Smooth muscle cell (in vitro differentiated cells): Measurements from ENCODE around the gene HRH2. TPM values are rescaled to one million over a fixed set of nuclear protein-coding genes. Genes with fewer than 3 reads are reported as not detected.

Source experiments
- DNase-seq: peaks from one replicate; lab custom pipeline; 2025; ENCODE audit not compliant: unreplicated experiment; lab: John Stamatoyannopoulos, UW
- H2AFZ ChIP-seq: fragments of 200-600 bp; sonication (generic); 2 replicates; pipeline ENCODE4 v1.6.0; 2016; ENCODE audit warnings: antibody characterized with exemption, low read depth, mild to moderate bottlenecking
- H3F3A ChIP-seq: fragments of 200-600 bp; sonication (generic); 2 replicates; pipeline ENCODE4 v1.6.0; 2017; ENCODE audit warnings: antibody characterized with exemption, low read depth
- H3K27ac ChIP-seq: fragments of 200-600 bp; sonication (generic); 2 replicates; pipeline ENCODE4 v1.5.1; 2016; ENCODE audit warnings: low read depth, mild to moderate bottlenecking
- H3K27me3 ChIP-seq: fragments of 200-600 bp; sonication (generic); 2 replicates; pipeline ENCODE4 v1.6.1; 2016; ENCODE audit warnings: low read depth, mild to moderate bottlenecking
- H3K36me3 ChIP-seq: fragments of 200-600 bp; sonication (generic); 2 replicates; pipeline ENCODE4 v1.5.1; 2016; ENCODE audit warnings: low read depth
- H3K4me1 ChIP-seq: fragments of 200-600 bp; sonication (generic); 2 replicates; pipeline ENCODE4 v1.5.1; 2016; ENCODE audit warnings: low read depth
- H3K4me2 ChIP-seq: fragments of 200-600 bp; sonication (generic); 2 replicates; pipeline ENCODE4 v1.6.0; 2016; ENCODE audit warnings: mild to moderate bottlenecking
- H3K4me3 ChIP-seq: fragments of 200-600 bp; sonication (generic); 2 replicates; pipeline ENCODE4 v1.5.1; 2016; ENCODE audit warnings: mild to moderate bottlenecking
- H3K79me2 ChIP-seq: fragments of 200-600 bp; sonication (generic); 2 replicates; pipeline ENCODE4 v1.6.0; 2016; ENCODE audit warnings: low read depth, mild to moderate bottlenecking
- H3K9ac ChIP-seq: fragments of 200-600 bp; sonication (generic); 2 replicates; pipeline ENCODE4 v1.6.0; 2016; ENCODE audit warnings: low read depth
- H3K9me3 ChIP-seq: fragments of 200-600 bp; sonication (generic); replicated peaks from 2 replicates; pipeline ENCODE4 v1.5.1; 2016; ENCODE audit warnings: low read depth
- H4K20me1 ChIP-seq: fragments of 200-600 bp; sonication (generic); 2 replicates; pipeline ENCODE4 v1.6.0; 2016; ENCODE audit warnings: low read depth
- CTCF ChIP-seq: fragments of 200-600 bp; sonication (generic); IDR thresholded peaks from 2 replicates; pipeline ENCODE4 v1.5.1; 2017; ENCODE audit warnings: borderline replicate concordance, mild to moderate bottlenecking, antibody characterized with exemption; ENCODE audit not compliant: insufficient read depth, poor library complexity, severe bottlenecking
- WGBS: methylation state at CpG from one replicate; pipeline ENCODE4 v1.1.7; 2016; ENCODE audit warnings: low lambda C conversion rate; 5-methylcytosine and 5-hydroxymethylcytosine counted together
- polyA plus RNA-seq: library from polyadenylated mRNA; unstranded; fragments of >200 nt; fragmentation: Nextera tagmentation; extraction: Ambion mirVana; gene quantifications from 2 replicates; pipeline ENCODE4 v1.2.1, GENCODE V29; 2016
- total RNA-seq: library from RNA; depleted of rRNA; stranded (reverse); fragments of >200 nt; gene quantifications from 2 replicates; pipeline ENCODE4 v1.2.3, GENCODE V29; 2014

Gene HRH2
- total and polyA plus RNA-seq, 2 experiments from 2014 or later: 0.57 to 0.63 TPM

DNA sequence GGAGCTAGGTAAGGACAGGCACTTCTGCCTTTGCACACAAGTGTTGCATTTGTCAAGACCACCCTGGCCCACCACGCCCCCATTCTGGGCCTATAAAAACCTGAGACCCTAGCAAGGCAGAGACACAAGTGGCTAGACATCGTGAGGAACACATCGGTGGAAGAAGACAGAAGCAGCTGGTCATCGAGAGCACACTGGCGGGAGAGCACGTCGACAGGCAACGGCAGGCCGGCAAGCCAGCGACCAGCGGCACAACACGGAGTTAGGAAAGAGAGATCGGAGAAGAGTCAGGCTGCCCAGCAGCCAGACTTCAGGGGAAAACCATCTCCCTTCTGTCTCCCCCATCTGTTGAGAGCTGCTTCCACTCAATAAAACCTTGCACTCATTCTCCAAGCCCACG, 76.1 kb downstream of the HRH2 start:
- no peak for DNase-seq
- no peak overlapping the region for H3K4me2 ChIP-seq
- H3K4me1 ChIP-seq: no peaks in the 10 kb centered on the region
- TF ChIP-seq CTCF: no peak
- no peak overlapping the region for H3K27ac ChIP-seq
- no peaks in the 10 kb centered on the region for H4K20me1 ChIP-seq
- H3K9me3 ChIP-seq: no peaks in the 10 kb centered on the region
- no peak overlapping the region for H2AFZ ChIP-seq
- no peak overlapping the region for H3K9ac ChIP-seq
- H3K79me2 ChIP-seq: no peaks in the 10 kb centered on the region
- H3F3A ChIP-seq: no peaks in the 10 kb centered on the region
- peaks cover 14% of the 10 kb centered on the region for H3K27me3 ChIP-seq
- no peak overlapping the region for H3K4me3 ChIP-seq
- WGBS: 93% methylated on average over 14 of the region's 14 CpGs
- H3K36me3 ChIP-seq: no peaks in the 10 kb centered on the region

- H2AFZ ChIP-seq: no peak overlapping the region
- no peaks in the 10 kb centered on the region for H3K9me3 ChIP-seq
- H3K27me3 ChIP-seq: peaks cover 19% of the 10 kb centered on the region
- no peaks in the 10 kb centered on the region for H3F3A ChIP-seq
- no peak overlapping the region for H3K27ac ChIP-seq
- no peaks in the 10 kb centered on the region for H4K20me1 ChIP-seq
- no peaks in the 10 kb centered on the region for H3K79me2 ChIP-seq
- no peaks in the 10 kb centered on the region for H3K4me1 ChIP-seq
- H3K9ac ChIP-seq: no peak overlapping the region
- no peak overlapping the region for H3K4me2 ChIP-seq
- no peak for TF ChIP-seq CTCF
- 86% methylated on average over 10 of the region's 10 CpGs for WGBS
- H3K36me3 ChIP-seq: no peaks in the 10 kb centered on the region
- DNase-seq: no peak
- no peak overlapping the region for H3K4me3 ChIP-seq
Observed at GRCh38 chr5:175734501-175734900, 76.6 kb downstream of the HRH2 start.

DNA sequence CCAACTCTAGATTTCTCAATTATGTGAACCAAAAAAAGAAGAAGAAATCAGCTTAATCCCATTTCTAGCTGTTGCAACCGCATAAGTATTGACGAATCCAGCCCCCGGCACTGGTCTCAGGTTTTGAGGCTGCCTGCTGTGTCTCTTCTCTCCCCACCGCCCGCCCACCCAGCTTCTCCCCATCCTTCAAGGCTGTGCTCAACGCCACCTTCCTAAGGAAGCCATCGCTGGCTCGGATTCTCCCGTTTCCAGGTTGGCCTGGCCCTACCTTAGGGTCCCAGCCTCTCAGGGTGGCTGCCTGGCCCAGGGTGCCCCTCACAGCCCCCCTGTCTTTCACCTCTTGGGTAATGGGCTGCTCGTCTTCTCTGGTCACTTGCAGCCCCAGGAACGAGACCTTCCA, 77.8 kb downstream of the HRH2 start:
- Histone ChIP-seq H3K4me1 (no peaks in the 10 kb centered on the region), H3K9me3 (no peaks in the 10 kb centered on the region), H3K4me3 (no peak overlapping the region), H3K4me2 (no peak overlapping the region), H3K9ac (no peak overlapping the region), H3K27ac (no peak overlapping the region), H4K20me1 (no peaks in the 10 kb centered on the region), H3K79me2 (no peaks in the 10 kb centered on the region), H3K36me3 (no peaks in the 10 kb centered on the region), H3F3A (no peaks in the 10 kb centered on the region), H3K27me3 (peaks cover 20% of the 10 kb centered on the region), H2AFZ (no peak overlapping the region)
- no peak for TF ChIP-seq CTCF
- 91% methylated on average over 11 of the region's 11 CpGs for WGBS
- DNase-seq: no peak

GRCh38 chr5:175736652-175737051, 78.8 kb downstream of the HRH2 start:
- H2AFZ ChIP-seq: no peak overlapping the region
- no peak overlapping the region for H3K4me2 ChIP-seq
- no peak overlapping the region for H3K4me3 ChIP-seq
- no peaks in the 10 kb centered on the region for H3K79me2 ChIP-seq
- no peaks in the 10 kb centered on the region for H4K20me1 ChIP-seq
- no peak for DNase-seq
- WGBS: 76% methylated on average over 4 of the region's 4 CpGs
- H3K36me3 ChIP-seq: no peaks in the 10 kb centered on the region
- no peak overlapping the region for H3K9ac ChIP-seq
- no peaks in the 10 kb centered on the region for H3F3A ChIP-seq
- H3K4me1 ChIP-seq: no peaks in the 10 kb centered on the region
- H3K9me3 ChIP-seq: no peaks in the 10 kb centered on the region
- TF ChIP-seq CTCF: no peak
- H3K27me3 ChIP-seq: peaks cover 22% of the 10 kb centered on the region
- H3K27ac ChIP-seq: no peak overlapping the region
